Liver (tissue), 3 donors: ENCODE results near the gene BHLHA15.

Source experiments
- ATF3 ChIP-seq: IDR thresholded peaks from 2 replicates; pipeline ENCODE4 v1.6.1; 2016; ENCODE audit warnings: antibody characterized with exemption
- CTCF ChIP-seq: fragments of 150-350 bp; IDR thresholded peaks from 2 replicates; pipeline ENCODE4 v1.5.1; 2017; ENCODE audit warnings: improper control_type of control experiment, low read depth, low read length; ENCODE audit not compliant: missing input control
- FOXA1 ChIP-seq: IDR thresholded peaks from 2 replicates; pipeline ENCODE4 v1.6.1; 2016; ENCODE audit warnings: antibody characterized with exemption
- JUND ChIP-seq, 2 donors: IDR thresholded peaks; 2 replicates each; pipeline ENCODE4 v1.6.1; 2016; ENCODE audit warnings: antibody characterized with exemption in 2 of 2
- MAX ChIP-seq: IDR thresholded peaks from 2 replicates; pipeline ENCODE4 v1.6.1; 2016; ENCODE audit warnings: antibody characterized with exemption
- RAD21 ChIP-seq, 2 donors: IDR thresholded peaks; 2 replicates each; pipeline ENCODE4 v1.6.1; 2016; ENCODE audit warnings: antibody characterized with exemption in 2 of 2, mild to moderate bottlenecking in 2 of 2
- REST ChIP-seq: IDR thresholded peaks from 2 replicates; pipeline ENCODE4 v1.6.1; 2016; ENCODE audit warnings: antibody characterized with exemption, mild to moderate bottlenecking
- SP1 ChIP-seq: IDR thresholded peaks from 2 replicates; pipeline ENCODE4 v1.6.1; 2018; ENCODE audit warnings: antibody characterized with exemption, mild to moderate bottlenecking
- TAF1 ChIP-seq: conservative IDR thresholded peaks from 2 replicates; pipeline ENCODE4 v1.6.1; 2016; ENCODE audit warnings: antibody characterized with exemption, mild to moderate bottlenecking
- YY1 ChIP-seq: IDR thresholded peaks from 2 replicates; pipeline ENCODE4 v1.6.1; 2016; ENCODE audit warnings: antibody characterized with exemption, mild to moderate bottlenecking
- ZBTB33 ChIP-seq: IDR thresholded peaks from 2 replicates; pipeline ENCODE4 v1.6.1; 2016; ENCODE audit warnings: antibody characterized with exemption
- donor health status: healthy.
- donor health status: healthy.

GRCh38 chr7:98202367-98203195, 8.7 kb upstream of the BHLHA15 start:
- TF ChIP-seq CTCF (no peak), ATF3 (no peak), SP1 (no peak), YY1 (no peak), JUND (IDR thresholded peaks at IDR 0.05) (no peak), RAD21 (IDR thresholded peaks at IDR 0.05) (no peak), TAF1 (no peak), REST (no peak), MAX (no peak), FOXA1 (no peak), ZBTB33 (no peak)
